ENCODE results near the gene IL36A. TPM values are rescaled to one million over a fixed set of nuclear protein-coding genes. Genes with fewer than 3 reads are reported as not detected.

Gene IL36A
- total RNA-seq, 3 donors from 2014 or later (not counting 1 experiment from before 2014, with no cell fraction given): not detected

GRCh38 chr2:112967023-112967422 lies 38.2 kb upstream of the IL36A start:
- WGBS (ENCODE audit: insufficient coverage): 100% methylated on average over 1 of the region's 2 CpGs
- Histone ChIP-seq H3K9me3 (ENCODE audit: control insufficient read depth, insufficient read depth, low read length) (no peaks in the 10 kb centered on the region), H3K4me3 (ENCODE audit: low read length) (no peak overlapping the region), H3K4me1 (ENCODE audit: control insufficient read depth, insufficient read depth, low read length) (no peaks in the 10 kb centered on the region), H3K27ac (ENCODE audit: low read length) (no peak overlapping the region), H3K27me3 (ENCODE audit: control insufficient read depth, insufficient read depth, low read length) (no peaks in the 10 kb centered on the region), H3K36me3 (ENCODE audit: control insufficient read depth, insufficient read depth, low read length) (no peaks in the 10 kb centered on the region)
- Mint-ChIP-seq H3K27ac (no peak overlapping the region), H3K4me1 (peaks cover 6% of the 10 kb centered on the region in 2 donors), H3K36me3 (no peaks in the 10 kb centered on the region), H3K27me3 (ENCODE audit: low read depth in 2 of 2) (peaks cover 14 to 32% of the 10 kb centered on the region in 2 donors), H3K9me3 (no peaks in the 10 kb centered on the region), H3K4me3 (no peak overlapping the region)
- intact Hi-C loops (cut with micrococcal nuclease): no loop called here
- no peak for ATAC-seq
- TF ChIP-seq, protein P1, sequence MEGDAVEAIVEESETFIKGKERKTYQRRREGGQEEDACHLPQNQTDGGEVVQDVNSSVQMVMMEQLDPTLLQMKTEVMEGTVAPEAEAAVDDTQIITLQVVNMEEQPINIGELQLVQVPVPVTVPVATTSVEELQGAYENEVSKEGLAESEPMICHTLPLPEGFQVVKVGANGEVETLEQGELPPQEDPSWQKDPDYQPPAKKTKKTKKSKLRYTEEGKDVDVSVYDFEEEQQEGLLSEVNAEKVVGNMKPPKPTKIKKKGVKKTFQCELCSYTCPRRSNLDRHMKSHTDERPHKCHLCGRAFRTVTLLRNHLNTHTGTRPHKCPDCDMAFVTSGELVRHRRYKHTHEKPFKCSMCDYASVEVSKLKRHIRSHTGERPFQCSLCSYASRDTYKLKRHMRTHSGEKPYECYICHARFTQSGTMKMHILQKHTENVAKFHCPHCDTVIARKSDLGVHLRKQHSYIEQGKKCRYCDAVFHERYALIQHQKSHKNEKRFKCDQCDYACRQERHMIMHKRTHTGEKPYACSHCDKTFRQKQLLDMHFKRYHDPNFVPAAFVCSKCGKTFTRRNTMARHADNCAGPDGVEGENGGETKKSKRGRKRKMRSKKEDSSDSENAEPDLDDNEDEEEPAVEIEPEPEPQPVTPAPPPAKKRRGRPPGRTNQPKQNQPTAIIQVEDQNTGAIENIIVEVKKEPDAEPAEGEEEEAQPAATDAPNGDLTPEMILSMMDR (IDR thresholded peaks at IDR 0.05): no peak
- DNase-seq: no peak

GRCh38 chr2:112972423-112973086 lies 32.7 kb upstream of the IL36A start:
- H3K4me3 ChIP-seq (ENCODE audit: low read length): no peak overlapping the region
- H3K4me1 ChIP-seq (ENCODE audit: control insufficient read depth, insufficient read depth, low read length): no peaks in the 10 kb centered on the region
- H3K27me3 ChIP-seq (ENCODE audit: control insufficient read depth, insufficient read depth, low read length): no peaks in the 10 kb centered on the region
- no peaks in the 10 kb centered on the region for H3K9me3 ChIP-seq (ENCODE audit: control insufficient read depth, insufficient read depth, low read length)
- DNase-seq: no peak
- ATAC-seq: no peak
- 95% methylated on average over 4 of the region's 5 CpGs for WGBS (ENCODE audit: insufficient coverage)
- no peak overlapping the region for H3K27ac ChIP-seq (ENCODE audit: low read length)
- TF ChIP-seq, protein P1 (IDR thresholded peaks at IDR 0.05): no peak
- H3K4me1 Mint-ChIP-seq: peaks cover 6% of the 10 kb centered on the region in 2 donors
- peaks cover 24 to 32% of the 10 kb centered on the region in 2 donors for H3K27me3 Mint-ChIP-seq (ENCODE audit: low read depth in 2 of 2)
- intact Hi-C loops (cut with micrococcal nuclease): no loop called here
- no peak overlapping the region for H3K27ac Mint-ChIP-seq
- H3K4me3 Mint-ChIP-seq: no peak overlapping the region
- no peaks in the 10 kb centered on the region for H3K36me3 ChIP-seq (ENCODE audit: control insufficient read depth, insufficient read depth, low read length)
- no peaks in the 10 kb centered on the region for H3K9me3 Mint-ChIP-seq
- H3K36me3 Mint-ChIP-seq: no peaks in the 10 kb centered on the region

GRCh38 chr2:112973156-112973555 lies 32.1 kb upstream of the IL36A start:
- no peaks in the 10 kb centered on the region for H3K4me1 ChIP-seq (ENCODE audit: control insufficient read depth, insufficient read depth, low read length)
- WGBS (ENCODE audit: insufficient coverage): 43% methylated on average over 2 of the region's 2 CpGs
- H3K27me3 ChIP-seq (ENCODE audit: control insufficient read depth, insufficient read depth, low read length): no peaks in the 10 kb centered on the region
- no peak overlapping the region for H3K4me3 Mint-ChIP-seq
- TF ChIP-seq, protein P1 (IDR thresholded peaks at IDR 0.05): no peak
- H3K27ac Mint-ChIP-seq: no peak overlapping the region
- H3K36me3 ChIP-seq (ENCODE audit: control insufficient read depth, insufficient read depth, low read length): no peaks in the 10 kb centered on the region
- peaks cover 6% of the 10 kb centered on the region in 2 donors for H3K4me1 Mint-ChIP-seq
- no peak overlapping the region for H3K27ac ChIP-seq (ENCODE audit: low read length)
- no peak overlapping the region for H3K4me3 ChIP-seq (ENCODE audit: low read length)
- H3K9me3 ChIP-seq (ENCODE audit: control insufficient read depth, insufficient read depth, low read length): no peaks in the 10 kb centered on the region
- ATAC-seq (no peak), DNase-seq (no peak)
- H3K27me3 Mint-ChIP-seq (ENCODE audit: low read depth in 2 of 2): peaks cover 22 to 32% of the 10 kb centered on the region in 2 donors
- no peaks in the 10 kb centered on the region for H3K9me3 Mint-ChIP-seq
- no peaks in the 10 kb centered on the region for H3K36me3 Mint-ChIP-seq
- intact Hi-C loops (cut with micrococcal nuclease): no loop called here

DNA sequence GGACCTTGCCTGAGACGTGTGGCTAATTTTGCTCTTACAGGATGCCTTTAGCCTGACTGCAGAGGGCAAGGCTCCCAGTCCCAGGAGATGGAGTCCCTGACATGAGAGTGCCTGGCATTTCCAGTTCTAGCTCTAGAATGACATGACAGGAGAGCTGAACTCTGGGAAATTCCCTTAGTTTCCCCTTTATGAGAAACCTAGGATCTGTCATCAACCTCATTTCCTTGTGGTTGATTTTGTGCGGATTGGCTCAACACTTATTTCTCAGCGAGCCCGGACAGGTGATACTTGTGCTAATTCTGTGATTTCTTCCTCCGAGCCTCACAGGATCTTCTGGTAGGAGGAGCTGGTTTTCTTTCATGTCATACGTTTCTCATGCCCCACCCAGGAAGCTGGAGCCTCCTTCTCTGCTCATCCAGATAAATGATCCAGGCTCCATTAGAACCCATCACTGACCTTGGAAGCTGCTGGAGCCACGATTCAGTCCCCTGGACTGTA lies 27.7 kb upstream of the IL36A start, which contains the start of gene IL36G:
TSS of gene IL36G (plus strand) at position 448 of the 498 bp plus-strand sequence. CDS start 633 bp downstream, outside the sequence.
- Mint-ChIP-seq H3K27ac (no peak within 1 kb of the TSS), H3K9me3 (no peaks in the 10 kb centered on the region), H3K4me3 (no peak within 1 kb of the TSS), H3K36me3 (no peaks in the 10 kb centered on the region), H3K27me3 (ENCODE audit: low read depth in 2 of 2) (peaks cover 6 to 10% of the 10 kb centered on the region in 2 donors), H3K4me1 (peaks cover 7 to 12% of the 10 kb centered on the region in 2 donors)
- intact Hi-C loops (cut with micrococcal nuclease): no loop called here
- H3K27ac ChIP-seq (ENCODE audit: low read length): no peak within 1 kb of the TSS
- no peak within 1 kb of the TSS for H3K4me3 ChIP-seq (ENCODE audit: low read length)
- H3K36me3 ChIP-seq (ENCODE audit: control insufficient read depth, insufficient read depth, low read length): no peaks in the 10 kb centered on the region
- WGBS (ENCODE audit: insufficient coverage): 64% methylated on average over 7 of the region's 7 CpGs
- TF ChIP-seq, protein P1 (IDR thresholded peaks at IDR 0.05): no peak
- DNase-seq: no peak
- H3K4me1 ChIP-seq (ENCODE audit: control insufficient read depth, insufficient read depth, low read length): no peaks in the 10 kb centered on the region
- no peaks in the 10 kb centered on the region for H3K9me3 ChIP-seq (ENCODE audit: control insufficient read depth, insufficient read depth, low read length)
- ATAC-seq: no peak
- H3K27me3 ChIP-seq (ENCODE audit: control insufficient read depth, insufficient read depth, low read length): no peaks in the 10 kb centered on the region
